Heart left ventricle (tissue), 16 donors: Measurements from ENCODE around the gene DCTN4. TPM values are rescaled to one million over a fixed set of nuclear protein-coding genes. Genes with fewer than 3 reads are reported as not detected.

Experiments
- ATAC-seq, 4 donors: fragments of 200-7000 bp; cut with Tn5 transposase; one replicate each; pipeline ENCODE4 v1.9.1; 2020 to 2022; ENCODE audit warnings: moderate library complexity in 4 of 4, mild to moderate bottlenecking in 3 of 4, moderate number of reproducible peaks in 1 of 4
- DNase-seq, 5 donors: peaks; one replicate each; pipeline ENCODE4 v3.0.0-alpha.2; 2020
- H3K27ac ChIP-seq, 12 donors: fragments of 200-600 bp; sonication (generic) in 4 of 12; one replicate each; pipeline versions ENCODE4 v1.5.0 to v1.8.0; 2016 to 2022; ENCODE audit warnings: mild to moderate bottlenecking in 2 of 12
- H3K27me3 ChIP-seq, 9 donors: fragments of 200-600 bp; sonication (generic) in 2 of 9; one replicate each; pipeline versions ENCODE4 v1.5.1 to v1.8.0; 2016 to 2022; ENCODE audit warnings: mild to moderate bottlenecking in 3 of 9
- H3K36me3 ChIP-seq, 9 donors: fragments of 200-600 bp; sonication (generic) in 2 of 9; one replicate each; pipeline versions ENCODE4 v1.5.0 to v1.8.0; 2018 to 2022; ENCODE audit warnings: mild to moderate bottlenecking in 2 of 9
- H3K4me1 ChIP-seq, 12 donors: fragments of 200-600 bp; sonication (generic) in 4 of 12; one replicate each; pipeline versions ENCODE4 v1.5.0 to v1.8.0; 2016 to 2022; ENCODE audit warnings: mild to moderate bottlenecking in 3 of 12
- H3K4me3 ChIP-seq, 12 donors: fragments of 200-600 bp; sonication (generic) in 4 of 12; one replicate each; pipeline versions ENCODE4 v1.5.0 to v1.8.0; 2017 to 2022; ENCODE audit warnings: mild to moderate bottlenecking in 9 of 12, moderate library complexity in 4 of 12
- H3K9me3 ChIP-seq, 12 donors: fragments of 200-600 bp; sonication (generic) in 4 of 12; one replicate each; pipeline versions ENCODE4 v1.5.0 to v1.8.0; 2016 to 2022; ENCODE audit warnings: mild to moderate bottlenecking in 1 of 12
- POLR2A ChIP-seq, 2 donors: fragments of 450-650 bp; IDR thresholded peaks; one replicate each; pipeline ENCODE4 v1.6.1; 2017; ENCODE audit warnings: antibody characterized with exemption in 2 of 2, mild to moderate bottlenecking in 2 of 2, moderate library complexity in 2 of 2
- WGBS, 4 donors: extraction: QIAGEN DNeasy Blood & Tissue Kit in 2 of 4; methylation state at CpG; one replicate each; pipeline versions ENCODE4 v1.1.5 to v1.1.7; 2013 to 2018; 5-methylcytosine and 5-hydroxymethylcytosine counted together
- intact Hi-C, 10 donors: fragments of 100-400 bp; cut with DNase I; formaldehyde crosslinking; loops; one replicate each; pipeline versions ENCODE4 v1.11.1 to v1.14.2; 2022
- polyA plus RNA-seq, 2 donors: library from polyadenylated mRNA; stranded (reverse); fragments of 200-250 nt; gene quantifications; one replicate each; pipeline ENCODE4 v1.2.3, GENCODE V29; 2013
- total RNA-seq, 9 donors: library from RNA; depleted of rRNA in 2 of 9; stranded (reverse); fragments of >200 nt in 2 of 9; fragmentation: NEBNext Ultra II Directional in 3 of 9; extraction: Animal tissue kit (Norgen Biotek cat#: 25700) in 3 of 9; gene quantifications; one replicate each; pipeline versions ENCODE4 v1.1.0 to v1.2.4, GENCODE V29; 2016 to 2023
- TF ChIP-seq, protein P1 (sequence below), 12 donors: fragments of 200-600 bp; sonication (generic) in 4 of 12; IDR thresholded peaks; one replicate each; pipeline versions ENCODE4 v1.5.0 to v1.8.0; 2018 to 2022; ENCODE audit warnings: antibody characterized with exemption in 12 of 12, mild to moderate bottlenecking in 5 of 12
- donor health status: ischemic (EF 13 %, LVEDD 7.1; RV severe dilation, severe dysfunction).
- donor health status: healthy with polysubstance abuse.
- donor health status: DM: no; HTN: yes; CAD: no.
- donor health status: DM: no; HTN: no; CAD: no.
- donor health status: ischemic (EF 25% LVEDD 6.9; RV normal size, moderate dysfunction).
- donor health status: ischemic (EF 25% LVEDD 5.7; RV mildly dilated, moderate dysfunction).
- donor health status: healthy.
- donor health status: DM: yes; HTN: yes; CAD: no.
- donor health status: ischemic (EF 35%, LVEDD 5.7; RV mildly dilated, moderate dysfunction).
- donor health status: nonischemic (EF 11% LVEDD 7.7; RV severe dilation, severe dysfunction).
- donor health status: DM: yes; HTN: yes; CAD: no.
- donor health status: PGD.
- donor health status: ischemic (EF 29% LVEDD 5.4; RV normal size, mild dysfunction).
- donor health status: nonischemic (EF 23%, LVEDD 6.1; RV moderate dilation, normal function).

The DCTN4 gene
- total and polyA plus RNA-seq, 11 donors = 18.9 to 70.6 (median 44.2) TPM

DNA sequence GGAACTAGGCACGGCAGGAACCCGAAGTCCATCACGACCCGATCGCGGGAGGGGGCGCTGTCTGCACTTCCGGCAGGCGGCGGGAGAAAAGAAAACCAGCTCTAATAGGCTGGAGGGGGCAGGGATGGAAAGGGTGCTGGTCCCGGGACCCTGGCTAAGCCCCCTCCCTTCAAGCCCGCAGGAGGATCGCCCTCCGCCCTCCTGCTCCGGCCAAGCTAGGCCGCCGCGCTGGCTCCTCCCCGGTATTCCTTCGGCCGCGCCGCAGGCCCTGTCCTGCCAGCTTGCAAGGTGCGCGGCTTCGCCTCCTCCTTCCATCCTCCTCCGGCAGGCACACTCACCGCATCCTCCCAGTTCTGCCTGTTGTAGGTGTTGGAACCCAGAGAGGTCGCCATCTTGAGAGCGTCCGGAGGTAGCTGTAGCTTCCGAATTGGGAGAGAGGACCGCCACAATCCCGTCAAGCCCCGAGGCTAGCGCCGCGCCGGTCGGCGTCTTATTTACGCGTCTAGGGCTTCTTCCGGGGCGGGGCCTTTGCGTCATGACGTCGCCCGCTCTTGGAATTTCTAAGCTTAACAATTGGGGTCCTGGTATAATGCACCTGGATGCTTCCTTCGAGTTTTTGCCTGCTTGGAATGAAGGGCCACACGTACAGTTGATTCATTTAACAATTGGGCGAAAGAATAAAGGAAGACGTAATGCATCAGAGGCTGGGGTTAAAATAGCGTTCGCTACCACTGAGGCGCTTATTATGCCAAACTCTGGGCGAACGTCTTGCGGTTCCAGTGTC lies 58.0 kb downstream of the DCTN4 start, which contains the start of gene RBM22:
Gene RBM22 (minus strand): TSS at position 469 of the 784 bp plus-strand sequence. CDS start 77 bp downstream, at position 392.
- peak within 1 kb of the TSS; percentile 73 to 99 (median 94) for H3K4me3 ChIP-seq
- H3K27ac ChIP-seq = peak within 1 kb of the TSS; percentile 92 to 99 (median 98)
- H3K27me3 ChIP-seq = no peaks in the 10 kb centered on the region
- H3K36me3 ChIP-seq = peaks cover 0 to 39% (median 34%) of the 10 kb centered on the region in 9 donors
- 0 to 1% (median 0%) methylated on average over 41 to 59 of the region's 59 CpGs for WGBS, 4 donors
- TF ChIP-seq POLR2A (IDR thresholded peaks at IDR 0.05) = peak in 1 of 2 donors; percentile 87
- TF ChIP-seq, protein P1, sequence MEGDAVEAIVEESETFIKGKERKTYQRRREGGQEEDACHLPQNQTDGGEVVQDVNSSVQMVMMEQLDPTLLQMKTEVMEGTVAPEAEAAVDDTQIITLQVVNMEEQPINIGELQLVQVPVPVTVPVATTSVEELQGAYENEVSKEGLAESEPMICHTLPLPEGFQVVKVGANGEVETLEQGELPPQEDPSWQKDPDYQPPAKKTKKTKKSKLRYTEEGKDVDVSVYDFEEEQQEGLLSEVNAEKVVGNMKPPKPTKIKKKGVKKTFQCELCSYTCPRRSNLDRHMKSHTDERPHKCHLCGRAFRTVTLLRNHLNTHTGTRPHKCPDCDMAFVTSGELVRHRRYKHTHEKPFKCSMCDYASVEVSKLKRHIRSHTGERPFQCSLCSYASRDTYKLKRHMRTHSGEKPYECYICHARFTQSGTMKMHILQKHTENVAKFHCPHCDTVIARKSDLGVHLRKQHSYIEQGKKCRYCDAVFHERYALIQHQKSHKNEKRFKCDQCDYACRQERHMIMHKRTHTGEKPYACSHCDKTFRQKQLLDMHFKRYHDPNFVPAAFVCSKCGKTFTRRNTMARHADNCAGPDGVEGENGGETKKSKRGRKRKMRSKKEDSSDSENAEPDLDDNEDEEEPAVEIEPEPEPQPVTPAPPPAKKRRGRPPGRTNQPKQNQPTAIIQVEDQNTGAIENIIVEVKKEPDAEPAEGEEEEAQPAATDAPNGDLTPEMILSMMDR (IDR thresholded peaks at IDR 0.05) = peak; percentile 43 to 81 (median 62)
- peaks cover 0 to 24% (median 16%) of the 10 kb centered on the region in 12 donors for H3K4me1 ChIP-seq
- ATAC-seq = peak; percentile 97 to 100 (median 99)
- intact Hi-C loops = loop anchor here in 7 of 10 donors (2.0 to 10.0 kb wide), 11 partner anchors 42 to 147 kb away; partner anchors contain the start of genes IRGM (in 4 of the 7) and SMIM3 (in 1 of the 7)
- no peaks in the 10 kb centered on the region for H3K9me3 ChIP-seq
- peak; percentile 93 to 97 (median 95) for DNase-seq

DNA sequence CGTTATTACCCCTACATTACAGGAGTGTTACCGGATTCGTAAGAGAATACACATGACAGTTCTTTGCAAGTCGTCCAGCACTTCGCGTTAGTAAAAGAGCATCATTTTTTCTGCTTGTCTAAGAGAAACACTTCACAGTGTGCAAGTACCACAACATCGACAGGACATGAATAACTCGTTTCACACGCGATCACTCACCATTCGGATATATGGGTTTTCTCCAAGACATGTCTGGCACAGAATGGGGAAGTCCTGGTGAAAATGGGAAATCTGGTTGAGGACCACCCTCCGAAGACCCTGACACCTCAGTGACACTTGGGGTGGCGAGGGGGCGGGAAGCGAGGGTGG lies 58.6 kb downstream of the DCTN4 start:
- DNase-seq = no peak
- no peak for ATAC-seq
- Histone ChIP-seq H3K9me3 (no peaks in the 10 kb centered on the region), H3K27me3 (no peaks in the 10 kb centered on the region), H3K4me1 (peaks cover 0 to 24% (median 16%) of the 10 kb centered on the region in 12 donors), H3K4me3 (peak overlapping the region; percentile 73 to 99 (median 94)), H3K27ac (peak overlapping the region; percentile 92 to 99 (median 98)), H3K36me3 (peaks cover 0 to 44% (median 39%) of the 10 kb centered on the region in 9 donors)
- 1 to 4% (median 1%) methylated on average over 15 of the region's 15 CpGs for WGBS, 4 donors
- no peak for TF ChIP-seq POLR2A (IDR thresholded peaks at IDR 0.05)
- TF ChIP-seq, protein P1 (IDR thresholded peaks at IDR 0.05) = no peak
- intact Hi-C loops = loop anchor here in 7 of 10 donors (2.0 to 10.0 kb wide), 11 partner anchors 41 to 147 kb away; partner anchors contain the start of genes IRGM (in 4 of the 7) and SMIM3 (in 1 of the 7)

DNA sequence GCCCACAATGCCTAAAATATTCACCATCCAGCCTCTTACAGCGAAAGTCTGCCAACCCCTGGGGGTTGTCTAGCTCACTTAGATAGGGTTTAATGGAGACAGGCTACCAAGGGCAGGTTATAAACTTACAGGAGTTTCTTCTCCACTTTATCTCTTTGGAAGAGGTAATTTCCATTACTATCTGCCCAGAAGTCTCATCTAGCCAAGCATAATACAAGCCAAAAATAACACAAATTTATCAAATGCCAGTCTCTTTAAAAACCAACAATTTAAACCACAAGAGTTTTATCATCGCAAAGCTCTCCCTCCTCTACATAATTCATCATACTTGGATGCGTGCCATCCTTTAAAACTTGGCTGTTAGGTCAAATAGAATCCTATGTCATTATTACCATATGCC lies 64.2 kb downstream of the DCTN4 start:
- no peaks in the 10 kb centered on the region for H3K27me3 ChIP-seq
- H3K4me1 ChIP-seq = peaks cover 0 to 13% (median 9%) of the 10 kb centered on the region in 12 donors
- intact Hi-C loops = loop anchor here in 1 of 10 donors (10.0 kb wide), 1 partner anchor 230 kb away; no protein-coding TSS in a partner anchor
- H3K36me3 ChIP-seq = peaks cover 0 to 100% (median 93%) of the 10 kb centered on the region in 9 donors
- no peak for ATAC-seq
- no peak overlapping the region for H3K27ac ChIP-seq
- 86 to 90% (median 88%) methylated on average over 3 of the region's 3 CpGs for WGBS, 4 donors
- no peak for DNase-seq
- H3K4me3 ChIP-seq = no peak overlapping the region
- no peaks in the 10 kb centered on the region for H3K9me3 ChIP-seq
- TF ChIP-seq, protein P1 (IDR thresholded peaks at IDR 0.05) = no peak
- no peak for TF ChIP-seq POLR2A (IDR thresholded peaks at IDR 0.05)

DNA sequence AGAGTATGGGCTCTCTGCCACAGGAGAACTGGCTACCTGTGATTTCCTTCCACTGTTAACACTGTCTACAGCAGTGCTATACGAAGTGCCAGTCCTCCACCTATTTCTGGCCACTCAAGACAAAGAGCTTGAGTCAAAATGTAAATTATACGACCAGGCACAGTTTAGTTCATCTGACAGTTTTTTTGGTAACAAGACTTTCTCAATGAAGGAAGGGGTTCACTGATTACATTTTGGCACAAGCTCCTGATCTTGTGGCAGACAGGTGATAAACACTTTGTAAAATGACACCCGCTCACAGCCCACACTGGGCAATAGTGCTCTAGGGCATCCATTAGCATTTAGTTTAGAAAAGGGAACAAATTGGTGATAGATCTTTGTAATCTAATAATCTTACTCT lies 66.5 kb downstream of the DCTN4 start:
- H3K4me1 ChIP-seq = no peaks in the 10 kb centered on the region
- no peaks in the 10 kb centered on the region for H3K27me3 ChIP-seq
- TF ChIP-seq POLR2A (IDR thresholded peaks at IDR 0.05) = no peak
- TF ChIP-seq, protein P1 (IDR thresholded peaks at IDR 0.05) = no peak
- no peak for DNase-seq
- peaks cover 0 to 95% (median 85%) of the 10 kb centered on the region in 9 donors for H3K36me3 ChIP-seq
- no peaks in the 10 kb centered on the region for H3K9me3 ChIP-seq
- intact Hi-C loops = loop anchor here in 1 of 10 donors (10.0 kb wide), 1 partner anchor 227 kb away; no protein-coding TSS in a partner anchor
- ATAC-seq = no peak
- WGBS, 4 donors = 81 to 83% (median 81%) methylated on average over 3 of the region's 3 CpGs
- no peak overlapping the region for H3K4me3 ChIP-seq
- no peak overlapping the region for H3K27ac ChIP-seq
